Measurements from ENCODE around the gene PIK3R3.
"Not testable (repeated sequence)": the region's sequence is repeated elsewhere in the genome, so short reads cannot be mapped to it uniquely, and the experiment has no call there.

Gene PIK3R3

GRCh38 chr1:46099215-46099614 is 33.2 kb downstream of the PIK3R3 start:
- no peak for DNase-seq

- peak in 2 of 3 donors; percentile 27 to 66 for DNase-seq
Observed at GRCh38 chr1:46098027-46098712, 34.3 kb downstream of the PIK3R3 start.

GRCh38 chr1:46097149-46097472 is 35.3 kb downstream of the PIK3R3 start:
- no peak for DNase-seq

- no peak for DNase-seq
Observed at GRCh38 chr1:46096269-46097148, 35.9 kb downstream of the PIK3R3 start.

GRCh38 chr1:46095110-46095509 is 37.3 kb downstream of the PIK3R3 start:
- not testable (repeated sequence) for DNase-seq

GRCh38 chr1:46094471-46095005 is 37.9 kb downstream of the PIK3R3 start:
- DNase-seq: no peak

- DNase-seq: not testable (repeated sequence)
Observed at GRCh38 chr1:46093832-46094231, 38.6 kb downstream of the PIK3R3 start.

GRCh38 chr1:46087891-46088290 is 44.5 kb downstream of the PIK3R3 start:
- DNase-seq: no peak

- DNase-seq: no peak
Observed at GRCh38 chr1:46086576-46086975, 45.9 kb downstream of the PIK3R3 start.

- DNase-seq: no peak
Observed at GRCh38 chr1:46084553-46085451, 47.6 kb downstream of the PIK3R3 start.

GRCh38 chr1:46083579-46083978 is 48.9 kb downstream of the PIK3R3 start:
- no peak for DNase-seq

GRCh38 chr1:46081619-46082018 is 50.8 kb downstream of the PIK3R3 start:
- no peak for DNase-seq

- no peak for DNase-seq
Observed at GRCh38 chr1:46081206-46081605, 51.2 kb downstream of the PIK3R3 start.

GRCh38 chr1:46080257-46080656 is 52.2 kb downstream of the PIK3R3 start:
- DNase-seq: no peak

- DNase-seq: no peak
Observed at GRCh38 chr1:46077644-46078043, 54.8 kb downstream of the PIK3R3 start.

GRCh38 chr1:46076343-46076742 is 56.1 kb downstream of the PIK3R3 start:
- DNase-seq: no peak

GRCh38 chr1:46072975-46073374 is 59.5 kb downstream of the PIK3R3 start:
- DNase-seq: peak in 1 of 3 donors; percentile 25

- DNase-seq: peak; percentile 75 to 92 (median 87)
Observed at GRCh38 chr1:46070164-46070814, 62.1 kb downstream of the PIK3R3 start.

- no peak for DNase-seq
Observed at GRCh38 chr1:46068525-46068924, 63.9 kb downstream of the PIK3R3 start.

- DNase-seq: no peak
Observed at GRCh38 chr1:46067652-46068051, 64.8 kb downstream of the PIK3R3 start.

- DNase-seq: peak; percentile 26 to 50 (median 39)
Observed at GRCh38 chr1:46065405-46065804, 67.0 kb downstream of the PIK3R3 start.

- no peak for DNase-seq
Observed at GRCh38 chr1:46064708-46065107, 67.7 kb downstream of the PIK3R3 start.

All from suppressor macrophage treated with lipopolysaccharide for 1 hour (primary cell).